Measurements from ENCODE around the gene NLN.

NLN gene

GRCh38 chr5:65811885-65812284 is 89.9 kb downstream of the NLN start:
- DNase-seq (ENCODE audit: low read depth in 1 of 2, low spot score in 1 of 2), result no peak
- H3K27ac ChIP-seq (replicated peaks), result no peak overlapping the region
- TF ChIP-seq, protein P1, sequence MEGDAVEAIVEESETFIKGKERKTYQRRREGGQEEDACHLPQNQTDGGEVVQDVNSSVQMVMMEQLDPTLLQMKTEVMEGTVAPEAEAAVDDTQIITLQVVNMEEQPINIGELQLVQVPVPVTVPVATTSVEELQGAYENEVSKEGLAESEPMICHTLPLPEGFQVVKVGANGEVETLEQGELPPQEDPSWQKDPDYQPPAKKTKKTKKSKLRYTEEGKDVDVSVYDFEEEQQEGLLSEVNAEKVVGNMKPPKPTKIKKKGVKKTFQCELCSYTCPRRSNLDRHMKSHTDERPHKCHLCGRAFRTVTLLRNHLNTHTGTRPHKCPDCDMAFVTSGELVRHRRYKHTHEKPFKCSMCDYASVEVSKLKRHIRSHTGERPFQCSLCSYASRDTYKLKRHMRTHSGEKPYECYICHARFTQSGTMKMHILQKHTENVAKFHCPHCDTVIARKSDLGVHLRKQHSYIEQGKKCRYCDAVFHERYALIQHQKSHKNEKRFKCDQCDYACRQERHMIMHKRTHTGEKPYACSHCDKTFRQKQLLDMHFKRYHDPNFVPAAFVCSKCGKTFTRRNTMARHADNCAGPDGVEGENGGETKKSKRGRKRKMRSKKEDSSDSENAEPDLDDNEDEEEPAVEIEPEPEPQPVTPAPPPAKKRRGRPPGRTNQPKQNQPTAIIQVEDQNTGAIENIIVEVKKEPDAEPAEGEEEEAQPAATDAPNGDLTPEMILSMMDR (IDR thresholded peaks at IDR 0.05; ENCODE audit: insufficient read depth, low read length), result no peak
- TF ChIP-seq REST (IDR thresholded peaks at IDR 0.05; ENCODE audit: insufficient replicate concordance, low read depth), result no peak
- no peak for TF ChIP-seq GABPA (IDR thresholded peaks at IDR 0.05; ENCODE audit: low read depth)
- TF ChIP-seq POLR2AphosphoS5 (IDR thresholded peaks at IDR 0.05; ENCODE audit: low read depth), result no peak
- TF ChIP-seq SPI1 (IDR thresholded peaks at IDR 0.05; ENCODE audit: borderline replicate concordance, low read depth), result no peak
- H3K4me3 ChIP-seq (replicated peaks; ENCODE audit: insufficient read depth, low read length), result no peak overlapping the region
- H3K27me3 ChIP-seq (ENCODE audit: insufficient read depth, poor library complexity, severe bottlenecking), result no peaks in the 10 kb centered on the region

GRCh38 chr5:65812648-65813047 is 90.6 kb downstream of the NLN start:
- no peak overlapping the region for H3K27ac ChIP-seq (replicated peaks)
- no peaks in the 10 kb centered on the region for H3K27me3 ChIP-seq (ENCODE audit: insufficient read depth, poor library complexity, severe bottlenecking)
- H3K4me3 ChIP-seq (replicated peaks; ENCODE audit: insufficient read depth, low read length), result no peak overlapping the region
- no peak for DNase-seq (ENCODE audit: low read depth in 1 of 2, low spot score in 1 of 2)
- no peak for TF ChIP-seq SPI1 (IDR thresholded peaks at IDR 0.05; ENCODE audit: borderline replicate concordance, low read depth)
- TF ChIP-seq POLR2AphosphoS5 (IDR thresholded peaks at IDR 0.05; ENCODE audit: low read depth), result no peak
- TF ChIP-seq, protein P1 (IDR thresholded peaks at IDR 0.05; ENCODE audit: insufficient read depth, low read length), result no peak
- TF ChIP-seq GABPA (IDR thresholded peaks at IDR 0.05; ENCODE audit: low read depth), result no peak
- TF ChIP-seq REST (IDR thresholded peaks at IDR 0.05; ENCODE audit: insufficient replicate concordance, low read depth), result no peak

- Histone ChIP-seq H3K4me3 (replicated peaks; ENCODE audit: insufficient read depth, low read length) (no peak overlapping the region), H3K27me3 (ENCODE audit: insufficient read depth, poor library complexity, severe bottlenecking) (no peaks in the 10 kb centered on the region), H3K27ac (replicated peaks) (no peak overlapping the region)
- TF ChIP-seq SPI1 (IDR thresholded peaks at IDR 0.05; ENCODE audit: borderline replicate concordance, low read depth) (no peak), REST (IDR thresholded peaks at IDR 0.05; ENCODE audit: insufficient replicate concordance, low read depth) (no peak), GABPA (IDR thresholded peaks at IDR 0.05; ENCODE audit: low read depth) (no peak), POLR2AphosphoS5 (IDR thresholded peaks at IDR 0.05; ENCODE audit: low read depth) (no peak)
- TF ChIP-seq, protein P1 (IDR thresholded peaks at IDR 0.05; ENCODE audit: insufficient read depth, low read length), result no peak
- DNase-seq (ENCODE audit: low read depth in 1 of 2, low spot score in 1 of 2), result no peak
These were observed 91.2 kb downstream of the NLN start for GRCh38 chr5:65813174-65813573.

All from HL-60 (cell line).